ENCODE data around the gene KCTD5.
"Not testable (repeated sequence)": the region's sequence is repeated elsewhere in the genome, so short reads cannot be mapped to it uniquely, and the experiment has no call there.

Gene KCTD5

GRCh38 chr16:2671741-2672140 lies 10.6 kb upstream of the KCTD5 start:
- DNase-seq (ENCODE audit: low spot score), result no peak

GRCh38 chr16:2673066-2673999 lies 9.0 kb upstream of the KCTD5 start:
- peak; percentile 93 for DNase-seq (ENCODE audit: low spot score)

- DNase-seq (ENCODE audit: low spot score), result no peak
These were observed 7.3 kb upstream of the KCTD5 start for GRCh38 chr16:2675021-2675420.

GRCh38 chr16:2675714-2676113 lies 6.6 kb upstream of the KCTD5 start:
- DNase-seq (ENCODE audit: low spot score), result no peak

GRCh38 chr16:2676937-2677336 lies 5.4 kb upstream of the KCTD5 start:
- not testable (repeated sequence) for DNase-seq (ENCODE audit: low spot score)

GRCh38 chr16:2678206-2678965 lies 3.9 kb upstream of the KCTD5 start:
- DNase-seq (ENCODE audit: low spot score), result not testable (repeated sequence)

- DNase-seq (ENCODE audit: low spot score), result peak; percentile 52
These were observed 2.4 kb upstream of the KCTD5 start for GRCh38 chr16:2679902-2680301.

- DNase-seq (ENCODE audit: low spot score), result not testable (repeated sequence)
These were observed 2.0 kb upstream of the KCTD5 start for GRCh38 chr16:2680360-2680759.

- DNase-seq (ENCODE audit: low spot score), result not testable (repeated sequence)
These were observed 718 bp downstream of the KCTD5 start for GRCh38 chr16:2683041-2683440.

- not testable (repeated sequence) for DNase-seq (ENCODE audit: low spot score)
These were observed 3.8 kb downstream of the KCTD5 start for GRCh38 chr16:2686075-2686474.

GRCh38 chr16:2686912-2687507 lies 4.7 kb downstream of the KCTD5 start:
- no peak for DNase-seq (ENCODE audit: low spot score)

- DNase-seq (ENCODE audit: low spot score), result no peak
These were observed 5.4 kb downstream of the KCTD5 start for GRCh38 chr16:2687531-2688308.

- not testable (repeated sequence) for DNase-seq (ENCODE audit: low spot score)
These were observed 7.1 kb downstream of the KCTD5 start for GRCh38 chr16:2689422-2689821.

GRCh38 chr16:2689968-2690801 lies 7.9 kb downstream of the KCTD5 start:
- DNase-seq (ENCODE audit: low spot score), result no peak

GRCh38 chr16:2690852-2691251 lies 8.5 kb downstream of the KCTD5 start:
- DNase-seq (ENCODE audit: low spot score), result no peak

- DNase-seq (ENCODE audit: low spot score), result no peak
These were observed 9.3 kb downstream of the KCTD5 start for GRCh38 chr16:2691491-2692248.

- DNase-seq (ENCODE audit: low spot score), result no peak
These were observed 10.1 kb downstream of the KCTD5 start for GRCh38 chr16:2692251-2692947.

GRCh38 chr16:2692948-2693651 lies 10.8 kb downstream of the KCTD5 start:
- no peak for DNase-seq (ENCODE audit: low spot score)
